Astrocyte of the cerebellum (primary cell): Measurements from ENCODE around the gene THAP4.

Experiments
- DNase-seq: peaks from one replicate; pipeline ENCODE4 v3.0.0-alpha.2; 2011; ENCODE audit warnings: low read depth
- H3K4me3 ChIP-seq: 2 replicates; pipeline ENCODE4 v1.5.1; 2011; ENCODE audit warnings: mild to moderate bottlenecking, low read depth, low read length, moderate library complexity
- CTCF ChIP-seq: IDR thresholded peaks from 2 replicates; pipeline ENCODE4 v1.5.1; 2012; ENCODE audit warnings: low read length, low read depth, moderate library complexity, mild to moderate bottlenecking; ENCODE audit errors: missing control alignments
- in situ Hi-C: cut with HindIII; loops from 2 replicates; pipeline ENCODE4 v1.10.0; 2017; ENCODE audit warnings: low sequenced_read_pairs

THAP4 gene

DNA sequence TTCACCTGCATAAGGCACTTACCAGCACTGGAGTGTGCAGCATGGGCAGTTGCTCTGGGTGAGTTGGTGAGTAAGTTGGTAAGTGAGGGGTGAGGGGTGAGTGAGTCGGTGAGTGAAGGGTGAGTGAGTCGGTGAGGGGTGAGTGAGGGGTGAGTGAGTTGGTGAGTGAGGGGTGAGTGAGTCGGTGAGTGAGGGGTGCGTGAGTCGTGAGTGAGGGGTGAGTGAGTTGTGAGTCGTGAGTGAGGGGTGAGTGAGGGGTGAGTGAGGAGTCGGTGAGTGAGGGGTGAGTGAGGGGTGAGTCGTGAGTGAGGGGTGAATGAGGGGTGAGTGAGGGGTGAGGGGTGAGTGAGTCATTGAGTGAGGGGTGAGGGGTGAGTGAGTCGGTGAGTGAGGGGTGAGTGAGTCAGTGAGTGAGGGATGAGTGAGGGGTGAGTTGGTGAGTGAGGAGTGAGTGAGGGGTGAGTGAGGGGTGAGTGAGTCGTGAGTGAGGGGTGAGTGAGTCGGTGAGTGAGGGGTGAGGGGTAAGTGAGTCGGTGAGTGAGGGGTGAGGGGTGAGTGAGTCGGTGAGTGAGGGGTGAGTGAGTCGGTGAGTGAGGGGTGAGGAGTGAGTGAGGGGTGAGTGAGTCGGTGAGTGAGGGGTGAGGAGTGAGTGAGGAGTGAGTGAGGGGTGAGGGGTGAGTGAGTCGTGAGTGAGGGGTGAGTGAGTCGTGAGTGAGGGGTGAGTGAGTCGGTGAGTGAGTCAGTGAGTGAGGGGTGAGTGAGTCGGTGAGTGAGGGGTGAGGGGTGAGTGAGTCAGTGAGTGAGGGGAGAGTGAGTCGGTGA lies 17.1 kb downstream of the THAP4 start:
- in situ Hi-C loops, result no loop called here
- TF ChIP-seq CTCF, result no peak
- no peak for DNase-seq
- H3K4me3 ChIP-seq, result no peak overlapping the region

DNA sequence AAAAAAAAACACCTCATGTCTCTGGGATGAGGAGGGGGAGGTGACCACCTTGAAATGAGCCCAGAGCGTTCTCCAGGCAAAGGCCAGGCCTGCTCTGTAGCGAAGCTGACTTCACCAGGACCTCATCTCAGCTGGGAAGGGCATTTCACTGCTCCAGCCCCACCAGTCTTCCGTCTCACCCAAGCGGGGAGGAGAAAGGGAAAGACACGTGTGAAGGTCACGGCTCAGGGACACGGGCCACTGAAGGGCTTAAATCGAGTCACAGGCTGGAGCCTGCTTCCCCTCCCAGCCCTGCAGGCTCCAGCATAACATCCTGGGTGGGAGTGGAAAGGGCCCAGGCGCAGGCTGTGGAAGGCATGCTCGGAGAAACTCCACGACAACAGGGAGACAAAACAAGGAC lies 18.1 kb downstream of the THAP4 start:
- no peak for DNase-seq
- H3K4me3 ChIP-seq, result no peak overlapping the region
- in situ Hi-C loops, result no loop called here
- no peak for TF ChIP-seq CTCF

DNA sequence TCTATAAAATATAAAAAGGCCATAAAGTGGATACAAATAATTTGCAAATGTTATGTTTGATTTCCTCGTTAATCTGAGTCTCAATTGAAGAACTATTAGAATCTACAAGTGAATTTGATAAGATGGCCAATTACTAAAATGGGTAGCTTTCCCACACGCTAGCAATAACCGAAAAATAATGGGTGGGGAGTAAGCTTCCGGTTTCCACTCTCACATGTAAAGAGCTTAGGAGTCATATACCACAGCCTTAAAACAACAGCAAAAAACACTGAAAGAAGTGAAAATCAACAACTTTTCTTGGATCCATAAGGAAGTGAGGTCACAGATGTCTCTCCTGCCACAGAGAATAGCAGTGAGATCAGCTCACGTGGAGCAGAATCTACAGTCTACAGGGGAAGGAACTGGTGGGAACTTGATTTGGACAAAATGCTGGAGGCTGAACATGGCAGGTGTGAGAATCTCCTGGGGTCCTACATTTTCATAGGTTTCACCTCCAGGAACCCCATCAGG lies 18.6 kb downstream of the THAP4 start:
- no peak for TF ChIP-seq CTCF
- DNase-seq, result no peak
- in situ Hi-C loops, result no loop called here
- H3K4me3 ChIP-seq, result no peak overlapping the region

DNA sequence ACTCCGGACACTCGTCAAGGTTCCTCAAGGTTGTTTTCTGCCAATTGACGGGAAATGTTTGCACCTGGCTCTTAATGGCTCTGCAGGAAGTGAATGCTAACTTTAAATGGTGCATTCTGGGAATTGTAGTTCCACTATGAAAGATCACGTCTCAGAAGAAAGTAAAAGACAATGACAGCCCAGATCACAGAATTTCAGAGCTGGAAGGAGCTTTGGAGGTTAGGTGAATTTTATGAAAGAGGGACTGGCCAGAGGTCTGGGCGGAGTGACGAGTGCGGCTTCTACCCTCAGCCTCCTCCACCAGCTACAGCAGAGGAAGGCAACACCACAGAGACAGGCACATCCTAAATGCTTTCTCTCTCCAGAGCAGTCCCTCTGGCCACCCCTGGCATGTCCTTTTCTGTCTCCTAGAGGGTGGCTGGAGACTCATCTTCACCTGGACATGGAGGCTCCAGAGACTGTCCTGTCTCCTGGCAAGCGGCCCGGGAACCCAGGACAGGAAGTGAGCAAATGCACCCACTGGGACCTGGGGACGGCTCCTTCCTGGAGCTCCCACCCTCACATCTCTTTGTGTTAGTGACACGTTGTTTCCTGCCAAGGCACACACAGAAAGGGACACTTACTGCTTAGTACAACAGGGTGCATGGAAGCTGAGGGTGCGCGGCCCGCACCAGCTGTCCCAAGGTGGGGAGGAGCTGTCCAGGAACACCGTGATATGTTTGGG lies 19.4 kb downstream of the THAP4 start:
- no peak for DNase-seq
- TF ChIP-seq CTCF, result no peak
- H3K4me3 ChIP-seq, result no peak overlapping the region
- in situ Hi-C loops, result no loop called here

DNA sequence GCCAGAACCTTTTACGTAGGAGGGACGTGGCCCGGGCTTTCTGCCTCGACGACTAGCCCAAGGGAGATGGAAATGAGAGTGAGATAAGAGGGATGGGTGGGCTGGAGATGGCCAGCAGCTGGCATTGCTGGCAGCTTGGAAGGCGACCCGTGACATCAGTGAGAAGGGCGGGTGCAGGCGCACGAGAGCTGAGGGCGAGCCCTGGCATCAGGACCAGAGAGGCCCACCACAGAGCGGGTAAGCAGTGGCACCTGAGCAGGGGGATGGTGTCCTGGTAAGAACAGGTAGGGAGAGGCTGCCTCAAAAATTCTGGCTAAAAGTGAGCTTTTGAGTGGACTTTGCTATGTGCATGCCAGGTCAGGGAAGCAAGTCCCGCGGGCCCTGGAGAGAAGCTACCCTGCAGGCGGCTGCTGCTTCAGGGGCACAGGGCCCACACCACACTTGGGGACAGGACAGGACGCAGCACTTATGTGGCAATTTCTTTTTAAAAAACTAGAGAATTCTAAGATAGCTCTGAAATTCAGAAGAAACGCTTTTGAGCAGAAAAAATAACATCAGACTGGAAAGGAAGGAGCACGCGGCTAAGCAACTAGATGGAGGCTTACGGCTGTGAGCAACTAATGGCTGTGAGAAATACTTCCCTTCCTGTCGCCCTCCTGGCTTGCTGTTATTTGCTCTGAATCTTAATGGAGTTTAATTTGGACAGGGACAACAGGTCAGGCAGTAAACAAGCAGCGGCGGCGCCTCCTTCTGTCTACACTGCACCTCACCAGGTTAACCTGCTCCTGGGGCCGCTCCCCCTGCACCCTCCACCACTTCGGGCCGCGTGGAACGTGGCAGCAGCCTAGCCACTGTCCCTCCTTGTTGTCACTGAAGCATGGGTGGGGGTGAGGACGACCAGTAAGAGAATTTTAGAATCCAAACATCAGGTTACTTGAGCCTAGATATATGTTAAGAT lies 20.5 kb downstream of the THAP4 start:
- in situ Hi-C loops, result no loop called here
- no peak overlapping the region for H3K4me3 ChIP-seq
- no peak for TF ChIP-seq CTCF
- no peak for DNase-seq

GRCh38 chr2:241615522-241616052 lies 21.4 kb downstream of the THAP4 start:
- no peak for TF ChIP-seq CTCF
- in situ Hi-C loops, result no loop called here
- no peak overlapping the region for H3K4me3 ChIP-seq
- DNase-seq, result no peak
